Measurements from ENCODE around the gene NUCKS1.

Gene NUCKS1

DNA sequence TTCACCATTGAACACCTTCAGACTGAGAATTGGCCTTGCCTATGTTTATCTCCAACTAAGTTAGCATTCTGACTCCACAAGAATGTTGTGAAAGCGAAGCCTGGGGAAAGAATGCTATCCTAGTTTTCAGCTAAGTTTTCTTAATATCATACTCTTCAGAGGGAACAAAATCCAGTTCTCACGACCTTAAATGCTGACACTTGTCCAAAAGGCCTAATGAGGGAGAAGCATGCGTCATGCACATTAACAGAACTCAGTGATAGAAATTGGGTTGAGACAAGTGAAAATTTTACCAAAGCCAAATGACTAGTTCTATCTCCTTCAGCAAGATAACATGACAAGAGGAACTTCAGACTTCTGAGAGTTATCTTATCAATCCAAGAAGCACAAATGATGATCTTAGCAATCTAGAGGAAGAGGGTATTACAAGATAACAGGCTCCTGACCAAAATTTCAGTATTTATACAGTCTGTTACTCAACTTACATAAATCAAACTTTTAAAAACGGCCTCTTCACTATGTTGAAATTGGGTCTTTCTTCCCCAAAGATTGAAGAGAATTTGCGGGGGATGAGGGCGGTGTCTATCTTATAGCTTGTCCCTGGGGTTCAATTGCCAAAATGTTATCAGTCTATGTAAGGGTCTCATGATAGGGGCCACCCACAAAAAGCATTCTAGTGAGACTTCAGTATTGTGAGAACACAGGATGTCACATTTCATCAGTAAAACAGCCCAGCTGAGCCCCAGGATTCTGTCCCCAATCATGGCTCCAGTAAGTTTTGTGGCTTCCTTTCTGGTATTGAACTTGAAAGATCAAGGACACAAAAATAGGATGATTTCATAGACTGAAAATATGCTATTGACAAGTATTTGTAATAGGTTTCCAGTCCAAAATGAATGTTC is 43.1 kb downstream of the NUCKS1 start:
- Histone ChIP-seq H3K4me3 (ENCODE audit: low read depth in 1 of 2, low read length in 2 of 2) (no peak overlapping the region), H3K9ac (ENCODE audit: low read length) (no peak overlapping the region), H3K27ac (ENCODE audit: low read depth, low read length) (no peak overlapping the region), H3K9me3 (ENCODE audit: low read length) (no peaks in the 10 kb centered on the region), H3K27me3 (ENCODE audit: control insufficient read depth in 1 of 2, insufficient read depth in 2 of 2, low read length in 2 of 2) (no peaks in the 10 kb centered on the region), H3K36me3 (ENCODE audit: insufficient read depth, low read length) (peaks cover 8% of the 10 kb centered on the region), H3K4me1 (ENCODE audit: insufficient read depth, low read length) (peaks cover 5% of the 10 kb centered on the region)

DNA sequence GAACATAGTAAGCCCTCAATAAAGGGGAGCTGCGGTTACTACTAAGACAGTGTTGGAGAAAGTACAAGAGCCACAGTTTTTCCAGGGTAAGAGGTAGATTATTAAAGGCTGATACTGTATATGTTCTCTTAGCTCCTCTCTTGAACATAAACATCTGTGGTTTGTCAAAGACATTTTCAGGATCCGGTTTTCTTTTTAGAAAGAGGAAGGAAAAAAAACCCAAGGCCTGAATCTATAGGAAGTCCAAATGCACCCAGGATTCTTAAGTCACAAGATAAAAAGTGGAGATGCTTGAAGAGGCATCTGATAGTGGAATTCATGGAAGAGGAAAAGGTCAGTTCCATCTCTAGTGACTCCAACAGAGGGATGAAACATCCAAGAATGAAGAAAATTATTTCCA is 45.1 kb downstream of the NUCKS1 start:
- no peaks in the 10 kb centered on the region for H3K27me3 ChIP-seq (ENCODE audit: control insufficient read depth in 1 of 2, insufficient read depth in 2 of 2, low read length in 2 of 2)
- H3K9ac ChIP-seq (ENCODE audit: low read length) = no peak overlapping the region
- peaks cover 4% of the 10 kb centered on the region for H3K36me3 ChIP-seq (ENCODE audit: insufficient read depth, low read length)
- H3K9me3 ChIP-seq (ENCODE audit: low read length) = no peaks in the 10 kb centered on the region
- no peak overlapping the region for H3K4me3 ChIP-seq (ENCODE audit: low read depth in 1 of 2, low read length in 2 of 2)
- no peak overlapping the region for H3K27ac ChIP-seq (ENCODE audit: low read depth, low read length)
- no peaks in the 10 kb centered on the region for H3K4me1 ChIP-seq (ENCODE audit: insufficient read depth, low read length)

DNA sequence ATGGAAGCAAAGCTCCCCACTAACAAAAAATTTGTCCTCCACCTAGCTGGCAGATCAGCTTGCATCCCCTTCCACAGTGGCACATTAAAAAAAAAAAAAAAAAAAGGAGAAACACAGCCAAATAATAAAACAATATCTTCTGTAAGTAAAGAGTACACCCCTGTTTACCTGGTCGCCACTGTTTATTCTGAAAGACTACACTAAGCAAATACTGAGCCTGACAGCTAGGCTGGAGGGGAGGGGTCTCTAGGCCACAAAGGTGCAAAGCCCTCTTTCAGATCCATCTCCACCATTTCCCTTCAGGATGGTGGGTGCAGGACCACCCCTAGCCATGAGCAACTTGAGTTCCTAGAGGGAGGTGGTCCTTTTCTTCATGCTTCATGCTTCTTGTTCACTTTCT is 46.9 kb downstream of the NUCKS1 start:
- Histone ChIP-seq H3K27me3 (ENCODE audit: control insufficient read depth in 1 of 2, insufficient read depth in 2 of 2, low read length in 2 of 2) (no peaks in the 10 kb centered on the region), H3K36me3 (ENCODE audit: insufficient read depth, low read length) (peaks cover 4% of the 10 kb centered on the region), H3K4me1 (ENCODE audit: insufficient read depth, low read length) (no peaks in the 10 kb centered on the region), H3K27ac (ENCODE audit: low read depth, low read length) (no peak overlapping the region), H3K9ac (ENCODE audit: low read length) (no peak overlapping the region), H3K4me3 (ENCODE audit: low read depth in 1 of 2, low read length in 2 of 2) (no peak overlapping the region), H3K9me3 (ENCODE audit: low read length) (no peaks in the 10 kb centered on the region)

DNA sequence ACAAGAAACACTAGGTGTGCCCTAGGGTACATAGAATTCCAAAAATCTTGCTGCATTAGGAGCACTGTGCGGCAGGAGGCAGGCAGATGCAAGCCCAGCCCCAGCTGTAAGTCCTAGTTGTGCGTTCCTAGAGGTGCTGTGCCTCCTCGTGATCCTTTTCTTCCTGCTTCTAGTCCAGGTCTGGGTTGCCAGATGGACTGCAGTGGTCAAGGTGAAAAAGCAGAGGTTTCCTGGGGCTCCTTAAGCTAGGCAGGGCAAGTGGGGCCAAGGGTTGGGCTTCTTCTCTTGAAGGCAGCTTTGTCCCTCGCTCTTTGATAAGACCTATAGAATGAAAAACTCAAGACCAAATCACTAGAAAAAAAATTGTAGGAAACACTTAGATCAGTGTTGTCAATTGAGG is 48.1 kb downstream of the NUCKS1 start:
- H3K4me3 ChIP-seq (ENCODE audit: low read depth in 1 of 2, low read length in 2 of 2) = no peak overlapping the region
- H3K9me3 ChIP-seq (ENCODE audit: low read length) = no peaks in the 10 kb centered on the region
- H3K36me3 ChIP-seq (ENCODE audit: insufficient read depth, low read length) = peaks cover 4% of the 10 kb centered on the region
- no peak overlapping the region for H3K9ac ChIP-seq (ENCODE audit: low read length)
- no peak overlapping the region for H3K27ac ChIP-seq (ENCODE audit: low read depth, low read length)
- no peaks in the 10 kb centered on the region for H3K27me3 ChIP-seq (ENCODE audit: control insufficient read depth in 1 of 2, insufficient read depth in 2 of 2, low read length in 2 of 2)
- H3K4me1 ChIP-seq (ENCODE audit: insufficient read depth, low read length) = no peaks in the 10 kb centered on the region

DNA sequence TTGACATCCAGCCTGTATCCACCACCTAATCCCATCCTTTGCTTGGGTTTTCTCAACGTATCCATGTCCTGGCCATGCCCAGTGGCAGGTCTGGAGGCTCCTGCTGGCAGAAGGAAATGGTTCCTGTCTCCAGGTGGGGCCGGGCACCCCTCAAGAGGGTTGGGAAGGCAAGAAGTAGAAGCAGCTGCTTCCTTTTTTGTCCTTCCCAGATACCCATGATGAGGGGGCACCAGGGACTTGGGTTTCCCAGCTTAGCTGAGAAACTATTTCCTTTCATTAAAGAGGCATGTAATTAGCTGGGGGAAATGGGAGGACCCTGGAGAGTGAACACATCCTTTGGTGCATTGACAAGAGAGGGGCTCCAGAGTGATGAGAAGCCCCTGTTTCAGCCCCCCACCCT is 48.6 kb downstream of the NUCKS1 start:
- no peak overlapping the region for H3K27ac ChIP-seq (ENCODE audit: low read depth, low read length)
- H3K4me3 ChIP-seq (ENCODE audit: low read depth in 1 of 2, low read length in 2 of 2) = no peak overlapping the region
- no peaks in the 10 kb centered on the region for H3K27me3 ChIP-seq (ENCODE audit: control insufficient read depth in 1 of 2, insufficient read depth in 2 of 2, low read length in 2 of 2)
- H3K4me1 ChIP-seq (ENCODE audit: insufficient read depth, low read length) = no peaks in the 10 kb centered on the region
- H3K9ac ChIP-seq (ENCODE audit: low read length) = no peak overlapping the region
- H3K9me3 ChIP-seq (ENCODE audit: low read length) = no peaks in the 10 kb centered on the region
- H3K36me3 ChIP-seq (ENCODE audit: insufficient read depth, low read length) = peaks cover 4% of the 10 kb centered on the region

DNA sequence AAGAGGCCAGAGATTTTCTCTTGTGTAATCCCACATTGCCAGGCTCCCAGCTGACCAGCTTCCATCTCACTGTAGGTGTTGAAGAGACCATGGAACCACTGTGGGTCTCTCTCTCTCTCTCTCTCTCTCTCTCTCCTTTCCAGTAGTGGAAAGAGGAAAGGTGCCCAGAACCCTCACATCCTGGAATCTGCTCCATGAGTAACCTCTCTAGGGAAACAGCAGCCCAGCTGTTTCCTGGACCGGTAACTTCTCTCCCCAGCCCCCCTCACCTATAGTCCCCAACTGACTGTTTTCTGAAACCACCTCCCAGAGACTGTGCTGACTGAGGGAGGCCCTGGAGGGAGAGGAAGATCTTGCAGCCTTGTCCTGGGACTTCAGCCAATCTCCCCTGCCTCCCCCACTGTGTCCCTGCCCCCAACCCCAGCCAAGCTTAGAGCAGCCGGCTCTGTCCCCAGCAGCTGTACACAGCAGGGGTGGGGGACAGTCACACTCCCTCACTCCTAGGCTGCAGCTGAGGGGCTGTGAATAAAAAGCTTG is 49.0 kb downstream of the NUCKS1 start:
- Histone ChIP-seq H3K36me3 (ENCODE audit: insufficient read depth, low read length) (peaks cover 4% of the 10 kb centered on the region), H3K4me1 (ENCODE audit: insufficient read depth, low read length) (no peaks in the 10 kb centered on the region), H3K27ac (ENCODE audit: low read depth, low read length) (no peak overlapping the region), H3K9ac (ENCODE audit: low read length) (no peak overlapping the region), H3K27me3 (ENCODE audit: control insufficient read depth in 1 of 2, insufficient read depth in 2 of 2, low read length in 2 of 2) (no peaks in the 10 kb centered on the region), H3K9me3 (ENCODE audit: low read length) (no peaks in the 10 kb centered on the region), H3K4me3 (ENCODE audit: low read depth in 1 of 2, low read length in 2 of 2) (no peak overlapping the region)

DNA sequence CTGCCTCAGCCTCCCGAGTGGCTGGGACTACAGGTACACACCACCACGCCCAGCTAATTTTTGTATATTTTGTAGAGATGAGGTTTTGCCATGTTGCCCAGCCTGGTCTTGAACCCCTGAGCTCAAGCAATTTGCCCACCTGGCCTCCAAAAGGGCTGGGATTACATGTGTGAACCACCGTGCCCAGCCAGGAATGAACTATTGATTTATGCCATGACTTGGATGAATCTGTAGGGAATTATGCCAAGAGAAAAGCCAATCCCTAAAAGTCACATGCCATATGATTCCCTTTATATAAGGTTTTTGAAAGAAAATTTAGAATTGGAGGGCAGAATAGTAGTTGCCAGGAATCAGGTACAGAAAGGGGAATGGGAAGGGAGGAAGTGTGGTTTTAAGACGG is 50.6 kb downstream of the NUCKS1 start:
- Histone ChIP-seq H3K27ac (ENCODE audit: low read depth, low read length) (no peak overlapping the region), H3K9ac (ENCODE audit: low read length) (no peak overlapping the region), H3K27me3 (ENCODE audit: control insufficient read depth in 1 of 2, insufficient read depth in 2 of 2, low read length in 2 of 2) (no peaks in the 10 kb centered on the region)

DNA sequence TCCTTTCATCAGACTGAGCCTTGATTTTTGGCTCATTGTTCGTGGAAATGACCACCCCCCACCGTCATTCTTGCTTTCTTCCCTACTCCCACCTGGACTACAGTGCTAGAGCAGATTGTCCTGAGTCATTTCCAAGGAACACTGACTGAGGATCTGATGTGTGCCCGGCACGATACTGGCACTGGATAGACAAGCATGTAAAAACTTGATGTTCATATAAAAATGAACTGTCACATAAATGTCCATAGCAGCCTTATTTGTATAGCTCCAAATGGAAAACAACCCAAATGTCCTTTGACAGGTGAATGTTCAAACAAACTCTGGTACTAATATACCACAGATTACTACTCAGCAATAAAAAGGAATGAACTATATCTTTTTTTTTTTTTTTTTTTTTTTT is 51.1 kb downstream of the NUCKS1 start:
- H3K27me3 ChIP-seq (ENCODE audit: control insufficient read depth in 1 of 2, insufficient read depth in 2 of 2, low read length in 2 of 2) = no peaks in the 10 kb centered on the region
- no peaks in the 10 kb centered on the region for H3K4me1 ChIP-seq (ENCODE audit: insufficient read depth, low read length)
- H3K9ac ChIP-seq (ENCODE audit: low read length) = no peak overlapping the region
- no peak overlapping the region for H3K4me3 ChIP-seq (ENCODE audit: low read depth in 1 of 2, low read length in 2 of 2)
- no peaks in the 10 kb centered on the region for H3K9me3 ChIP-seq (ENCODE audit: low read length)
- H3K27ac ChIP-seq (ENCODE audit: low read depth, low read length) = no peak overlapping the region
- peaks cover under 1% of the 10 kb centered on the region for H3K36me3 ChIP-seq (ENCODE audit: insufficient read depth, low read length)

More for the DNA sequence above, 50.6 kb downstream of the NUCKS1 start:
- H3K4me1 ChIP-seq (ENCODE audit: insufficient read depth, low read length) = no peaks in the 10 kb centered on the region
- H3K36me3 ChIP-seq (ENCODE audit: insufficient read depth, low read length) = peaks cover 4% of the 10 kb centered on the region
- no peak overlapping the region for H3K4me3 ChIP-seq (ENCODE audit: low read depth in 1 of 2, low read length in 2 of 2)
- no peaks in the 10 kb centered on the region for H3K9me3 ChIP-seq (ENCODE audit: low read length)

DNA sequence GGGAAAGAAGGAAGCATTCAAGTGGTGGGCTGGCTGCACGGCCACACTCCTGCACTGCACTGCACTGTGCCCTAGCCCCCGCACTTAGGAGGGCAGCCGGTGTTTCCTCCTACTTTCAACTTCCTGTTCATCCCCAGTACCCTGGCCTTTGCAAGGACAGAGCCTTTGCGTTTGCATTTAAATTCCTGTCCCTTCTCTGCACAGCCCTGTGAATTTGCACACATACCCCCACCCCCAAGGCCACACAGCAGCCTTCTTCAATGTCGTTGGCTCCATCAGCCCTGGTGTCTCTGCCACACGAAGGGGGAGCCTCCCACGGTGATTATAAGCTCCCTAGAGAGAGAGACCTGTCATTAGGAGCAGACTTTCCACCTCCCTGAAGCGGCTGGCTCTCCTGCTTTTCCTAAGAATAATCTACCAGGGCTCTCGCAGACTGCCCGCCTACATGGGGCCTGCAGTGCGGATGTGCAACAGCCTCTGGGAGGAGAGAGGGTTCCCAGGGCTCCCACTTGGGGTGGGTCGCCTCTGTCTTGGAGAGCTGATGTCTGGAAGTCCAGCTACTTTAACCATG is 56.5 kb downstream of the NUCKS1 start:
- H3K4me3 ChIP-seq (ENCODE audit: low read depth in 1 of 2, low read length in 2 of 2) = no peak overlapping the region
- no peaks in the 10 kb centered on the region for H3K27me3 ChIP-seq (ENCODE audit: control insufficient read depth in 1 of 2, insufficient read depth in 2 of 2, low read length in 2 of 2)
- H3K9me3 ChIP-seq (ENCODE audit: low read length) = no peaks in the 10 kb centered on the region
- H3K9ac ChIP-seq (ENCODE audit: low read length) = no peak overlapping the region
- no peaks in the 10 kb centered on the region for H3K36me3 ChIP-seq (ENCODE audit: insufficient read depth, low read length)
- no peaks in the 10 kb centered on the region for H3K4me1 ChIP-seq (ENCODE audit: insufficient read depth, low read length)
- H3K27ac ChIP-seq (ENCODE audit: low read depth, low read length) = no peak overlapping the region

DNA sequence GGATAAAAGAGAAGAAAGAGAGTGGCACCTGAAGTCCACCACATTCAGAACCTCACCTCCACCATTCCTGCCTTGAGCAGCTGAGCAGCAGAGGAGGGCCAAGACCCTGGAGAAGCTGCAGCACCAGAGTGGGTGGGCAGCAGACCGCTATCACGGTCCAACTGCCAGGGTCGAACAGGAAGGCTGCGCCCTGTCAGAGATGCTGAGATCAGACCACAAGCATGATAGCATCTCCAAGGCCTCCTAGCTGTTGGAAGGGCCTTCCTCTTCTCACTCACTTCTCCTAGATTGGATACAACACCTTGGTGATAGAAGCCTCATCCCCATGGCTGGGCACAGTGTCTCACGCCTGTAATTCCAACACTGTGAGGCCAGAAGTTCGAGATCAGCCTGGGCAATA is 57.6 kb downstream of the NUCKS1 start:
- Histone ChIP-seq H3K9me3 (ENCODE audit: low read length) (no peaks in the 10 kb centered on the region), H3K27me3 (ENCODE audit: control insufficient read depth in 1 of 2, insufficient read depth in 2 of 2, low read length in 2 of 2) (no peaks in the 10 kb centered on the region), H3K4me3 (ENCODE audit: low read depth in 1 of 2, low read length in 2 of 2) (no peak overlapping the region), H3K9ac (ENCODE audit: low read length) (no peak overlapping the region), H3K27ac (ENCODE audit: low read depth, low read length) (no peak overlapping the region), H3K4me1 (ENCODE audit: insufficient read depth, low read length) (no peaks in the 10 kb centered on the region), H3K36me3 (ENCODE audit: insufficient read depth, low read length) (no peaks in the 10 kb centered on the region)

DNA sequence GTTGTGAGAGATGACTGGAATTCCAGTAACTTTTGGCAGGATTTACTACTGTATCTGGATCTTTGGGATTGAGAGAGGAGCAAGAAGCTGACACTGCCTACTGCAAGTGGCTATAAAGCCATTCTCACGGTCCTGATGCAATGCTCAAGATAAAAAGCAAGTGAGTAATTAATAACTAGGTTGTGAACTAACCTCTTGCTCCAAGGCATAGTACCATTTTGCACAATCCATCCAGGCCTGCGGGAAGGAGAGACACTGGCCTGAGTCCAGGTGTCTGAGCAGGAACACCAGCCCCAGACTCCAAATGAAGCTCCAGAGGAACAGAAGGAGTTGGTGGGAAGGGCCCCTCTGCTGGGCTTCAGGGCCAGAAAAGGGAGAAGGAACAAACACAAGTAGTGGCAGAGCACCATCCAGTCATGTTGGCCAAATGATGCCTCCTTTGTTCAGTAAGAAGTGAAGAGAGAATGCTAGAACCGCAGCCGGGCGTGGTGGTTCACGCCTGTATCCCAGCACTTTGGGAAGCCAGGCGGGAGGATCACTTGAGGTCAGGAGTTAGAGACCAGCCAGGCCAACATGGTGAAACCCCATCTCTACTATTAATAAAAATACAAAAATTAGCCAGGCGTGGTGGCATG is 59.7 kb downstream of the NUCKS1 start:
- H3K4me3 ChIP-seq (ENCODE audit: low read depth in 1 of 2, low read length in 2 of 2) = no peak overlapping the region
- H3K36me3 ChIP-seq (ENCODE audit: insufficient read depth, low read length) = no peaks in the 10 kb centered on the region
- H3K9me3 ChIP-seq (ENCODE audit: low read length) = no peaks in the 10 kb centered on the region
- no peaks in the 10 kb centered on the region for H3K27me3 ChIP-seq (ENCODE audit: control insufficient read depth in 1 of 2, insufficient read depth in 2 of 2, low read length in 2 of 2)
- no peak overlapping the region for H3K27ac ChIP-seq (ENCODE audit: low read depth, low read length)
- no peak overlapping the region for H3K9ac ChIP-seq (ENCODE audit: low read length)
- H3K4me1 ChIP-seq (ENCODE audit: insufficient read depth, low read length) = no peaks in the 10 kb centered on the region

All from muscle layer of colon (tissue), 2 donors.